Ramos (cell line): ENCODE data around the gene RNASE4.
"Not testable (repeated sequence)": the region's sequence is repeated elsewhere in the genome, so short reads cannot be mapped to it uniquely, and the experiment has no call there.

Experiments
- in situ Hi-C: fragments of 300-500 bp; cut with MboI; formaldehyde crosslinking; loops from one replicate; pipeline ENCODE4 v1.14.3; 2022; ENCODE audit warnings: low sequenced_read_pairs; ENCODE audit not compliant: unreplicated experiment

Gene RNASE4

DNA sequence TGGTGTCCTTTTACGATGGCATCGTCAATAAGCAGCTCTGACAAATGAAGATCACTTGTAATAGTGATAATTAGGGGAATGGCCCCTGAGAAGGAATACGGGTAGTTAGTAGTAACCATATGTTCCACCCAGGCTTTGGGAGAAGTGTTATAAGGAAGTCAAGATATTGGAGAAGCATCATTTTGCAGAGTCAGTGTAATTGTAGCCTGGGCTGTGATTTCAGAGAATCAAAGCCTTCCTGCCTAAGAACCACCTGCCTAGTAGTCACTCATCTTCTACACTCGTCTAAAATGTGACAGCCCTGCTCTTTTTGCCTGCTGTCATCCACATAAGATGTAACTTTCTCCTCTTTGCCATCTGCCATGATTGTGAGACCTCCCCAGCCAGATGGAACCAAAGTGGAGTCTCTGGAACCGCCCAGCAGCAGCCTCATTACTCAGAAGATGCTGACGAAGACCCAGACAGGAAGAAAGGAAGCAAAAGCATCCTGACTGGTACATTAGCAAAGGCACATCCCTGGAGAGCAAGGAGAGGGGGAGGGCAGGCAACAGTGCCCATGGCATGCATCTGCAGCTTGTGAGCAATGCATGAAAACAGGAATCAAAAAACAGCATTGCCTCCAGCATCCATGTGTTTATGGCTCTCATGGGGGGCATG, 48.7 kb downstream of the RNASE4 start:
- in situ Hi-C loops = no loop called here

DNA sequence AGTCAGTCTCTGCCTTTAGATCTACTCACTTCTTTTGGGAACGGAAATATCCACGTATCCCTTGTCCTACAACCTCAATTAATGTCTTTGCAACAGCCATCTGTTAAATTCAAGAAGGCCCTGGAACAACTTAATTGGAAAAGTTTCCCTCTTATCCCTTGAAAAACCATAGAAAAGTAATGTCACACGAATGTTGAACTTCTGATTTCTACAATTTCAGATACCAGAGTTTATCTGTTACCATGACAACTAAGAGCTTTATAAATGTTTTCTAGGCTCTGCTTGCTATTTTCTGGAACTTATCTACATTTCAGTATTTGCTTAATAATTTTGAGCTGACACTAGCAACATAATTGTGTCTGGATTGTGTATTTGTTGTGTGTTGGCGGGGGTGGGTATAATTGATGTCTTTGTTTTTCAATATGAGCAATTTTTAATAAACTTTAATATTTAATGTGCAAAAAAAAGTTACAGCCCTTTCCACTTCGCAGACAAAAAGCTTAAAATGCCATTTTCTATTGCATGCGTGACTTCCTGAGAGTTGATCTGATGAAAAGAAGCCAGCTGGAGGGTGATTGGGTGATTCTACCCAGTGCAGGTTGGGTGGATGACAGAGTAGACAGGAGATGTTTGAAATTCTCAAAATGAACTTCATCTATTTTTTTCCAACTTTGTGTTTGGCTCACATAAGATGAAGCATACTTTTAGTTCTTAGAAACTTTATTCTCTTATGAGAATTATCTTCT, 49.5 kb downstream of the RNASE4 start:
- in situ Hi-C loops = no loop called here

DNA sequence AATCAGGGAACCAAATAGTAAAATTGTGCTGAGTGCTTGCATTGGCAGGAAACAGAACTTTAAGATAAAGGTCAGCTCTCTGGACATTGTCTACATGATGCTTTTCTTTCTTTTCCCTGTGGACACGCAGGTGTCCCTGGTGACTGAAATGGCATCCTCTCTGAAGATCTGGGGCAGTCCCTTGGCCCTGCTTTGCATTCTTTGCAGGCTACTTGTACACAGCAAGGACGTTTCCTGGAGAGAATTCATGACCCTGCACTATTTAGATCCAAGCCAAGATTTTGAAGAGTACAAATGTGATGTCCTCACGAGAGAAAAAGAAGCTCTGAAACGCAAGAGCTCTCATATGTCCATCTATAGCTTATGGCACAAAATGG, 50.1 kb downstream of the RNASE4 start:
- in situ Hi-C loops = no loop called here

DNA sequence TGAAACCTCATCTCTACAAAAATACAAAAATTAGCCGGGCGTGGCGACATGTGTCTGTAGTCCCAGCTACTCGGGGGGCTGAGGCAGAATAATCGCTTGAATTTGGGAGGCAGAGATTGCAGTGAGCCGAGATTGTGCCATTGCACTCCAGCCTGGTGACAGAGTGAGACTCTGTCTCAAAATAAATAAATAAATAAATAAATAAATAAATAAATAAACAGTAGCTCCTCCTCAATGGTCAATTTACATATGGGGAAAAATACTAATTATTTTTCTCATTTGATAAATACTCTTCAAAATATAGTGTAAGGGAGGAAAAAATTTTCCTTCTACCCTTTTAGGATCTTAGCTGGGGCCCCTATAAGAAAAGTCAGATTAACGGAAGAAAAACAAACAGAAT, 53.9 kb downstream of the RNASE4 start:
- in situ Hi-C loops = not testable (repeated sequence)

DNA sequence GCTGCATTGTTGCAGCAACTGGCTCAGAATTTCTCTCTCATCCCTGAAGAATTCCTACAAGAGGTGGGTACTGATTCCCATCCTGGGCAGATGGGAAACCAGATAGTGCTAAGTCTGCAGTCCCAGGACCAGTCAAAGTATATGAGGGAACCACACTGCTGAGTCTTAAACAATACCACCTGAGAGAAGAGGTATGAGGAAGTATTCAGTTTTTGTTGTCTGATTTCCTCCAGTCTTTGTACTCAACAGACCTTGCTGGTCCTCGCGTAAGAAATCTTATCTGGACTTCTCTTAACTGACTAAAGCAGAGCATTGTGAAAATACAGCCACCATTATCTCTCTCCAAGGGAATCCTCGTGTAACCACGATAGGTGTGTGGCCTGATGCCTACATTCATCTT, 57.8 kb downstream of the RNASE4 start:
- in situ Hi-C loops = no loop called here

DNA sequence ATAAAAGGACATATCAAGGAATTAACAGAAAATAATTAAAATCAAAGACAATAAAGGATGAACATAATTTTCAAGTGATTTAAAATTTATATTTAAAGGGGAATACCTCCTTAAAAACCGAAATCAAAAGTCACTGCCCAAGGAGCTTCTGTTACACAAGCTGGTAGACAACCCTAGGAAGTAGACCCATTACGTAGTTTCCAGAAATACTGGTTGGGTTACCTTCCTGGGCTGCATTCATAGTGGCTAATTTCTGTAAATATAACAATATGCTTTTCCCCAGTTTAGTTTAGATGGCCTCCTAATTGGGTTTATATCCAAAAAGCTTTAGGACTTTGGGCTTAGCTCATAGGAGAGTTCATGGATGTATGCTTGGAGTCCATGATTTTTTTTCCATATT, 59.2 kb downstream of the RNASE4 start:
- in situ Hi-C loops = no loop called here

DNA sequence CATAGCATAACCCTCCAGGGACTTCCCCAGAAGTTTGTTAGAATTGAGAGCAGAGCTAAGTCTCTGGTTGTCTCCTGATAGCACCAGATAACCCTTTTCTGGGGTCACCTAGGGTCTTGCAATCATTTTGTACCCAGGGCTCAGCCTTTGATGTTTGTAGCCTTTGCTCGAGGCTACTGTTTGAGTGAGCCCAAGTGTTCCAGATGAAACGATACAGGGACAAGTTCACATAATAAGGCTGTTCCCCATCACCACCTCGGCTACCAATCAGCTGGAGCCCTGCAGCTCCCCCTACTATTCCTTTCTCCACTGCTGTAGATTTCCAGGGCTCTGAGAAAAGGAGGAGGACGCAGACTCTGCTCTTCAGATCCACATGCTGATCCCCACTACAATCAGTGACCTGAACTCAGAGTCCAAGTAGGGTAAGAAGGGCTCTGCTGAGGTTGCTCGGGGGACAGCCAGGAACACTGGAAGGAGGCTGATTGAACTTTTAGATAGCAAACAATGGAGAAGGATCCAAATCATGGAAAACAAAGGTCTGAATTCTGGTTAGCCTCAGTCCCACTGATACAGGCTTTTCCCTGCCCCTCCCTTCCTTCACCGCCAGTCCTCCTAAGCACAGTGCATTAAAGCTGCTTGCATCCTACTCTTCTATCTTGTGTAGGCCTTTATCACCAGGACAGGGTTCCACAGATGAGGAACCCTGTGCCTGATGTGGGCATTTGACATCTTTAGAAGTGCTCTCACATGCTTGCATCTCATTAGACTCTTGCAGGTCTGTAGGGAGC, 61.4 kb downstream of the RNASE4 start, which contains the start of gene EDDM3A:
Gene EDDM3A (plus strand): TSS at position 317 of the 788 bp plus-strand sequence. CDS start 1,694 bp downstream, outside the sequence.
- in situ Hi-C loops = no loop called here

DNA sequence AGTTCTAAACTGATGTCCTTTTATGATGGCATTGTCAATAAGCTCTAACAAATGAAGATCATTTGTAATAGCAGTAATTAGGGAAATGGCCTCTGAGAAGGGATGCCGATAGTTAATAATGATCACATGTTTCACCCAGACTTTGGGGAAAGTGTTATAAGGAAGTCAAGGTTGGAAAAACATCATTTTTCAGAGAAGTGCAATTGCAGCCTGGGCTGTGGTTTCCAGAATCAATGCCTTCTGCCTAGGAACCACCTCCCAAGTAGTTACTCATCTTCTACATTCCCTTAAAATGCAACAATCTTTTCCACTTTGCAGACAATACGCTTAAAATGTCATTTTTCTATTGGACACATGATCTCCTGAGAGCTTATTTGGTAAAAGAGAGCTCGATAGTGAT, 62.2 kb downstream of the RNASE4 start:
- in situ Hi-C loops = no loop called here

DNA sequence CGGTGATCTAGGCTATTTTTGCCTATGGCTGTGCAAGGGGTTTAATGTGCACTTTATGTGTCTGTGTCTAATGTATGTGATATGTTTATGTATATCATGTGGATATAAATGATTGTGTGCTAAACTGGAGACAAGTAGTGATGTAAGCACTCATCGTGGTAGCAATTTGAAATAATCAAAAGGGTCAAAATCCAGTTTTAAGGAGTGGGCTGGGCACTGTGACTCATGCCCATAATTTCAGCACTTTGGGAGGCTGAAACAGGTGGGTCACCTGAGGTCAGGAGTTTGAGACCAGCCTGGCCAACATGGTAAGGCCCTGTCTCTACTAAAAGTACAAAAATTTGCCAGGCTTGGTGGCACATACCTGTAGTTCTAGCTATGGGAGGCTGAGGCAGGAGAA, 64.1 kb downstream of the RNASE4 start:
- in situ Hi-C loops = no loop called here

DNA sequence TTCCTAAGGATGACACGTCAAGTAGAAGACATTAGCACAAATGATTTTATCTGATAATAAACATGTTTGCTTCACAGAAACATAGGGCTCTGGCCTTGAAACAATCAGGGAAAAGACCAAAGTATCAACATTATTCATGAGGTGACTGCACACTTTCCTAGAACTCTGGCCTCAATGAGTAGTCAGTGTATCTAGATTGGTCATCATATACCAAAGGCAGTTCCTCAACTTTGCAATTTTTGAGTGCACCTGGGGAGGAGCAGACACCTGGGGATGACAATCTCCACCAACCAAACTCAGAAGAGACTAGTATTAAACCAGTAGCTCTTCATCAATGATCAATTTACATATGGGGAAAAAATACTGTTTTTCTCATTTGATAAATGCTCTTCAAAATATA, 65.8 kb downstream of the RNASE4 start:
- in situ Hi-C loops = no loop called here
